Keratinocyte (primary cell): ENCODE results near the gene GARIN3. TPM values are rescaled to one million over a fixed set of nuclear protein-coding genes. Genes with fewer than 3 reads are reported as not detected.

Source experiments
- DNase-seq: peaks from one replicate; pipeline ENCODE4 v3.0.0-alpha.2; 2011; ENCODE audit warnings: low read depth, missing footprints, low spot score
- FAIRE-seq: peaks from 2 replicates; lab custom pipeline; 2011; peaks lifted over from hg19 to GRCh38; lab: Jason Lieb, UNC
- H2AFZ ChIP-seq: 2 replicates; pipeline ENCODE4 v1.6.0; 2012; ENCODE audit warnings: low read length, control low read depth, inconsistent platforms; ENCODE audit not compliant: control insufficient read depth
- H3K27ac ChIP-seq: 2 replicates; pipeline ENCODE4 v1.5.1; 2011; ENCODE audit warnings: low read length; ENCODE audit not compliant: control insufficient read depth, insufficient read depth
- H3K27me3 ChIP-seq: 3 replicates; pipeline ENCODE4 v1.6.0; 2011; ENCODE audit warnings: low read length; ENCODE audit not compliant: control insufficient read depth, insufficient read depth; ENCODE audit errors: extremely low read depth
- H3K36me3 ChIP-seq, 2 experiments: 2 replicates in 1 of 2; 3 replicates in 1 of 2; pipeline ENCODE4 v1.5.1; 2011; ENCODE audit warnings: low read length in 2 of 2, mild to moderate bottlenecking in 1 of 2; ENCODE audit not compliant: control insufficient read depth in 2 of 2, insufficient read depth in 2 of 2; ENCODE audit errors: extremely low read depth in 1 of 2
- H3K4me1 ChIP-seq: 3 replicates; pipeline ENCODE4 v1.5.1; 2011; ENCODE audit warnings: low read length; ENCODE audit not compliant: control insufficient read depth, insufficient read depth; ENCODE audit errors: extremely low read depth
- H3K4me2 ChIP-seq: 3 replicates; pipeline ENCODE4 v1.6.0; 2011; ENCODE audit warnings: low read depth, low read length; ENCODE audit not compliant: control insufficient read depth, insufficient read depth; ENCODE audit errors: extremely low read depth
- H3K4me3 ChIP-seq, 3 experiments: fragments of 200-600 bp in 1 of 3; sonication (generic) in 1 of 3; 2 replicates in 2 of 3; 3 replicates in 1 of 3; pipeline ENCODE4 v1.5.1; 2011 to 2016; ENCODE audit warnings: low read length in 3 of 3, mild to moderate bottlenecking in 3 of 3, control low read depth in 2 of 3, inconsistent platforms in 1 of 3, low read depth in 1 of 3, mixed read lengths in 1 of 3, mixed run types in 1 of 3, moderate library complexity in 1 of 3; ENCODE audit not compliant: control insufficient read depth in 2 of 3, insufficient read depth in 2 of 3; ENCODE audit errors: extremely low read depth in 1 of 3
- H3K79me2 ChIP-seq: 2 replicates; pipeline ENCODE4 v1.6.0; 2012; ENCODE audit warnings: low read length; ENCODE audit not compliant: control insufficient read depth, insufficient read depth
- H3K9ac ChIP-seq: 3 replicates; pipeline ENCODE4 v1.6.0; 2011; ENCODE audit warnings: low read length; ENCODE audit not compliant: control insufficient read depth, insufficient read depth; ENCODE audit errors: extremely low read depth
- H3K9me1 ChIP-seq: 3 replicates; pipeline ENCODE4 v1.6.0; 2011; ENCODE audit warnings: low read length; ENCODE audit not compliant: control insufficient read depth, insufficient read depth; ENCODE audit errors: extremely low read depth
- H3K9me3 ChIP-seq: 2 replicates; pipeline ENCODE4 v1.5.1; 2012; ENCODE audit warnings: low read depth, low read length; ENCODE audit not compliant: control insufficient read depth
- H4K20me1 ChIP-seq: 3 replicates; pipeline ENCODE4 v1.6.0; 2011; ENCODE audit warnings: low read length; ENCODE audit not compliant: control insufficient read depth, insufficient read depth; ENCODE audit errors: extremely low read depth
- CTCF ChIP-seq, 3 experiments: IDR thresholded peaks in 1 of 3; conservative IDR thresholded peaks in 1 of 3; optimal IDR thresholded peaks in 1 of 3; 2 replicates in 2 of 3; 3 replicates in 1 of 3; pipeline versions ENCODE3 to v1.5.1; 2011; ENCODE audit warnings: low read length in 3 of 3, mild to moderate bottlenecking in 3 of 3, moderate library complexity in 2 of 3, control low read depth in 1 of 3, inconsistent platforms in 1 of 3; ENCODE audit not compliant: insufficient read depth in 2 of 3; ENCODE audit errors: extremely low read depth in 1 of 3
- EZH2 ChIP-seq: IDR thresholded peaks from one replicate; pipeline ENCODE4 v1.6.1; 2012; ENCODE audit warnings: inconsistent platforms, mild to moderate bottlenecking, low read length, moderate library complexity
- dilution Hi-C: fragments of 300-500 bp; cut with MboI; formaldehyde crosslinking; loops from one replicate; pipeline ENCODE4 v1.7.0; 2020; ENCODE audit warnings: low sequenced_read_pairs; ENCODE audit not compliant: extremely low pct_ligation_motif_present
- polyA plus RNA-seq, 5 experiments: library from polyadenylated mRNA; depleted of rRNA in 3 of 5; stranded (reverse) in 3 of 5; stranded (forward) in 1 of 5; unstranded in 1 of 5; fragments of >200 nt; gene quantifications; 1 replicate in 1 of 5; 2 replicates in 3 of 5; 3 replicates in 1 of 5; pipeline versions ENCODE4 v1.2.1 to v1.2.3, GENCODE V29; 2011 to 2012; ENCODE audit warnings: missing spikeins in 2 of 5, low read depth in 1 of 5, low replicate concordance in 1 of 5

The GARIN3 gene
- polyA plus RNA-seq, 1 donor (not counting 4 experiments of a cell fraction or from before 2014, with no cell fraction given): not detected

- H3K9ac ChIP-seq: no peak overlapping the region
- H3K9me1 ChIP-seq: no peaks in the 10 kb centered on the region
- H4K20me1 ChIP-seq: no peaks in the 10 kb centered on the region
- no peaks in the 10 kb centered on the region for H3K36me3 ChIP-seq
- H3K27me3 ChIP-seq: no peaks in the 10 kb centered on the region
- H3K4me1 ChIP-seq: no peaks in the 10 kb centered on the region
- dilution Hi-C loops: no loop called here
- DNase-seq (no peak), FAIRE-seq (no peak)
- no peak overlapping the region for H3K4me2 ChIP-seq
- no peaks in the 10 kb centered on the region for H3K9me3 ChIP-seq
- H3K27ac ChIP-seq: no peak overlapping the region
- no peak overlapping the region for H2AFZ ChIP-seq
- TF ChIP-seq CTCF (optimal IDR thresholded peaks at IDR 0.05 in 1 of 3, IDR thresholded peaks at IDR 0.05 in 1 of 3, conservative IDR thresholded peaks at IDR 0.05 in 1 of 3; ENCODE audit: extremely low read depth in 1 of 3, insufficient read depth in 2 of 3, low read length in 3 of 3): no peak
- TF ChIP-seq EZH2: no peak
- H3K79me2 ChIP-seq: no peaks in the 10 kb centered on the region
- H3K4me3 ChIP-seq: no peak overlapping the region
Observed at GRCh38 chr5:157205708-157206107, 39.6 kb upstream of the GARIN3 start.

GRCh38 chr5:157204765-157205164 is 38.7 kb upstream of the GARIN3 start:
- Histone ChIP-seq H3K9me1 (no peaks in the 10 kb centered on the region), H2AFZ (no peak overlapping the region), H3K4me2 (no peak overlapping the region), H4K20me1 (no peaks in the 10 kb centered on the region), H3K27ac (no peak overlapping the region), H3K79me2 (no peaks in the 10 kb centered on the region), H3K9me3 (no peaks in the 10 kb centered on the region), H3K9ac (no peak overlapping the region), H3K4me3 (no peak overlapping the region), H3K4me1 (no peaks in the 10 kb centered on the region), H3K27me3 (no peaks in the 10 kb centered on the region), H3K36me3 (no peaks in the 10 kb centered on the region)
- dilution Hi-C loops: no loop called here
- TF ChIP-seq CTCF (optimal IDR thresholded peaks at IDR 0.05 in 1 of 3, IDR thresholded peaks at IDR 0.05 in 1 of 3, conservative IDR thresholded peaks at IDR 0.05 in 1 of 3; ENCODE audit: extremely low read depth in 1 of 3, insufficient read depth in 2 of 3, low read length in 3 of 3) (no peak), EZH2 (no peak)
- no peak for DNase-seq
- no peak for FAIRE-seq
